Measurements from ENCODE around the gene SLC9A2. TPM values are rescaled to one million over a fixed set of nuclear protein-coding genes. Genes with fewer than 3 reads are reported as not detected.

Gene SLC9A2
- total RNA-seq, 1 donor from 2014 or later = 3.4 TPM

DNA sequence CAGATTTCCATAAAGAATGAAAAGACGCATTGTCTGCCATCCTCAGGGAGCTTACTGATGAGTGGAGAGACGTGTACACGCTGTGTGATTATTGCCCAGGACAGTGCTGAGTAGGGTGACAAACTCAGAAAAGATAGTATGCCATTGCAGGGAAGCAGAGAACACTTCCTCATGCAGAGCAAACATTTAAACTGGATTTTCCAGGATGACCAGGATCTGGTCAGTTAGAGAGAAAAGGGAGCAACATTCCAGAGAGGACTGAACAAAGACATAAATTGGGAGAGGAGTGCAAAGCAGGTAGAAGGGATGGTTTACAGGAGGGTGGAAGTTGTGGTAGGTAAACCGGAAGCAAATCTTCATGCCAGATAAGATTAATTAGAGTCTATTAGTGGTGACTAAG is 2.3 kb downstream of the SLC9A2 start:
- DNase-seq (ENCODE audit: low read depth) = no peak
- no peaks in the 10 kb centered on the region for H3K36me3 ChIP-seq (ENCODE audit: control insufficient read depth, insufficient read depth, low read length)
- TF ChIP-seq, protein P1, sequence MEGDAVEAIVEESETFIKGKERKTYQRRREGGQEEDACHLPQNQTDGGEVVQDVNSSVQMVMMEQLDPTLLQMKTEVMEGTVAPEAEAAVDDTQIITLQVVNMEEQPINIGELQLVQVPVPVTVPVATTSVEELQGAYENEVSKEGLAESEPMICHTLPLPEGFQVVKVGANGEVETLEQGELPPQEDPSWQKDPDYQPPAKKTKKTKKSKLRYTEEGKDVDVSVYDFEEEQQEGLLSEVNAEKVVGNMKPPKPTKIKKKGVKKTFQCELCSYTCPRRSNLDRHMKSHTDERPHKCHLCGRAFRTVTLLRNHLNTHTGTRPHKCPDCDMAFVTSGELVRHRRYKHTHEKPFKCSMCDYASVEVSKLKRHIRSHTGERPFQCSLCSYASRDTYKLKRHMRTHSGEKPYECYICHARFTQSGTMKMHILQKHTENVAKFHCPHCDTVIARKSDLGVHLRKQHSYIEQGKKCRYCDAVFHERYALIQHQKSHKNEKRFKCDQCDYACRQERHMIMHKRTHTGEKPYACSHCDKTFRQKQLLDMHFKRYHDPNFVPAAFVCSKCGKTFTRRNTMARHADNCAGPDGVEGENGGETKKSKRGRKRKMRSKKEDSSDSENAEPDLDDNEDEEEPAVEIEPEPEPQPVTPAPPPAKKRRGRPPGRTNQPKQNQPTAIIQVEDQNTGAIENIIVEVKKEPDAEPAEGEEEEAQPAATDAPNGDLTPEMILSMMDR (IDR thresholded peaks at IDR 0.05; ENCODE audit: insufficient read depth, low read length, poor library complexity, severe bottlenecking) = no peak
- H3K27me3 ChIP-seq (ENCODE audit: control insufficient read depth, insufficient read depth, low read length) = peaks cover 14% of the 10 kb centered on the region
- H3K4me3 ChIP-seq (ENCODE audit: low read depth, low read length) = no peak overlapping the region

DNA sequence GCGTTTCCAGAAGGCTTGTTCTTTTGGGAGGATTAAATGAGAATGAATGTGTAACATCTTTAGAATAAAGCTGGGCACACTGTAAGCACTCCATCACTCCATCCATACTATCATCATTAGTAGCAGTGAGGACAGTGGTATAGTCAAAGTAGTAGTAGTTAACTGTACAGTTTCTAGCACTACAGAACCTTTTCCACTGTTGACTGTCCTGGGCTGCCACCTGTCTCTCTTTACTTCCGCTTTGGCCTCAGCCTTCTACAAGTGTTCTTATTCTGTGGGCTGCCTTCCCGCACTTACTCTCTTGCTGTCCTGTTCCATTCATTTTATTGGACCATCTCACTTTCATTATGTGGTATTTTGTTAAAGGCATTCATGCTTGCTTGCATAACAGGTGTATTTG is 3.3 kb downstream of the SLC9A2 start:
- Histone ChIP-seq H3K36me3 (ENCODE audit: control insufficient read depth, insufficient read depth, low read length) (no peaks in the 10 kb centered on the region), H3K4me3 (ENCODE audit: low read depth, low read length) (no peak overlapping the region), H3K27me3 (ENCODE audit: control insufficient read depth, insufficient read depth, low read length) (peaks cover 14% of the 10 kb centered on the region)
- TF ChIP-seq, protein P1 (IDR thresholded peaks at IDR 0.05; ENCODE audit: insufficient read depth, low read length, poor library complexity, severe bottlenecking) = no peak
- DNase-seq (ENCODE audit: low read depth) = no peak

DNA sequence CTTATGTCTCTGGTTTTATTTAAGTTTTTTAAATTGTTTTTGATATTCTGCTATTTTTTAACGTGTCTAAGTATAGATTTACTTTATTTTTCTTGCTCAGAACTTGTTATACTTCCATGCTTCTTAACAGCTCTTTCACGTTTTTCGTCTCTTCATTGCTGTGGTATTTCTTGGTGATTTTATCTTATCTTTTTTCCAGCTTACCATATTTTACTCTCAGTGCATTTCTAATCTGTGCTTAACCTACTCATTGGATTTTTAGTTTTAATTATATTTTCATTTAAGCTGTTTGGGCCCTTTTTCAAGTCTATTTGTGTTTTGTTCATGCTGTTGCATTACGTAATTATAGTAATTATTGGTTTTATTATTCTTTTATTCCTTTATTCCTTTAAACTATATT is 11.1 kb downstream of the SLC9A2 start:
- TF ChIP-seq, protein P1 (IDR thresholded peaks at IDR 0.05; ENCODE audit: insufficient read depth, low read length, poor library complexity, severe bottlenecking) = no peak

DNA sequence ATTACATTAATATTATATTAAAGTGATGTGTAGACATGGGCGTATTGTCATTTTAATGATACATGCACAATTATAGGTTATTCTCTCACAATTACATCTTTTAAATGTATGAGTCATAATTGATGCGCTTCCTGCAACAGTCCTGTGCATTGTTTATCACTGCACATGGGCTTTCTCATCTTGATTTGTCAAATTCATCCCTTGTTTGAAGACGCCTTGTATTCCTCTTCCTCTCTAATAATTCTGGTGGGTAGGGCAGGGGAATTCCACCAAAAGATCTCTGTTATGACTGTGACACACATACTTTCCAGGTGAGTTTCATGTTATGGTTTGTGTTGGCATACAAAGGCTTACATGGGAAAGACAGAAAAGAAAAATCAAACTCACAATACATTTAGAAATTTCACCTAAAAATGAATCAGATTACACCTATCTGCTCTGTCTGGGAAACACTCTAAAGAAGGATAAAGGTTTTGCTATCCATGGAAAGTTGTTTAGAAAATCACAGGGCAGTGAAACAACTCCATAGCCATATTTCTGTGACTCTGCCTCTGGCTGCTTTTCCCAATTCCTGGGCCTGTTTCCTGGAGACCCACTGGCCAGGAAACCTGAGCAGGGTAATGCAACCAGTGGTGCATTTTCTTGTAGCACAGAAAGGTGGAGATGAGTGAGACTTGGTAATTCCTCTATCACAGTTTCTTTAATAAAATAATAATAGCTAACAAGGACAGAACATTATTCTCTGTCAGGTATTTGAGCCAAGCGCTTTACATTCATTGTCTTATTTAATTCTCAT is 13.2 kb downstream of the SLC9A2 start:
- no peak overlapping the region for H3K4me3 ChIP-seq (ENCODE audit: low read depth, low read length)
- TF ChIP-seq, protein P1 (IDR thresholded peaks at IDR 0.05; ENCODE audit: insufficient read depth, low read length, poor library complexity, severe bottlenecking) = no peak
- DNase-seq (ENCODE audit: low read depth) = no peak
- H3K27me3 ChIP-seq (ENCODE audit: control insufficient read depth, insufficient read depth, low read length) = no peaks in the 10 kb centered on the region
- H3K36me3 ChIP-seq (ENCODE audit: control insufficient read depth, insufficient read depth, low read length) = no peaks in the 10 kb centered on the region

More for the DNA sequence above, 11.1 kb downstream of the SLC9A2 start:
- Histone ChIP-seq H3K36me3 (ENCODE audit: control insufficient read depth, insufficient read depth, low read length) (no peaks in the 10 kb centered on the region), H3K4me3 (ENCODE audit: low read depth, low read length) (no peak overlapping the region), H3K27me3 (ENCODE audit: control insufficient read depth, insufficient read depth, low read length) (no peaks in the 10 kb centered on the region)
- DNase-seq (ENCODE audit: low read depth) = no peak

DNA sequence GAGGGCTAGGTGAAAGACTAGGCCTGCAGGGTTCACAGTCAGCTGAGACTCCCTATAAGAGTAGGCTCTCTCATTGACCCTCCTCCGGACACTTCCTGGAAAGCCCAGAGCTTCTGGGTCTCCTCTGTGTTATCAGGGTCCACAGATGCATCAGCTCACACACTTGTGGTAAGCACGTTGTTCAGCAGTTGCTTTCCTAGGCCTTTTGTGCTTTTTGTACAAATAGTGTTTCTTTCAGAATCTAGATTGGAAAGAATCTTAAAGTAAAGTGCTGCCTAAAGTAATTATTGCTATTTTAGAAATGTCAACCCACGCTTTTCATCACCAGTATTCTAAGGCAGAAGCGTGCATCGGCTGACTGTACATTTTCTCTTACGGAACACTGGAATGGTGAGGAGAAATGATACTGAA is 15.5 kb downstream of the SLC9A2 start:
- Histone ChIP-seq H3K4me3 (ENCODE audit: low read depth, low read length) (no peak overlapping the region), H3K27me3 (ENCODE audit: control insufficient read depth, insufficient read depth, low read length) (no peaks in the 10 kb centered on the region), H3K36me3 (ENCODE audit: control insufficient read depth, insufficient read depth, low read length) (no peaks in the 10 kb centered on the region)
- TF ChIP-seq, protein P1 (IDR thresholded peaks at IDR 0.05; ENCODE audit: insufficient read depth, low read length, poor library complexity, severe bottlenecking) = no peak
- no peak for DNase-seq (ENCODE audit: low read depth)

DNA sequence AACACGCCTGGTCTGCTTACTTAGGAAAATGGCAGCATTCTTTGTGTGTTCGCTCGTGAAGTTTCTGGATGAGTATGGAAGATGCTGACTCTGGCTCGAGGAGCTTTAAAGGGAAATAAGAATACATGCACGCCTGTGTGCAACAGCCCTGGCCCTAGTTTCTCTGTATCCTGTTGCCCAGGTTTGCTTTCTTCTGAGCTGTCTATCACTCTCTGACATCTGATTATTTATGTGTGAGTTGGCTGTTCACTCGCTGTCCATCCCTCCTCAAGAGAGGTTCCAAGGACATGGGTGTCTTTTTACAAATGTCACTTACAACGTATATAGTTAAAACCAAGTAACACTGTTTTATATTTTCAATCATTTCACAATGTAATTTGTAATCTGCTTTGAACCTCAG is 16.0 kb downstream of the SLC9A2 start:
- H3K27me3 ChIP-seq (ENCODE audit: control insufficient read depth, insufficient read depth, low read length) = no peaks in the 10 kb centered on the region
- DNase-seq (ENCODE audit: low read depth) = no peak
- H3K36me3 ChIP-seq (ENCODE audit: control insufficient read depth, insufficient read depth, low read length) = no peaks in the 10 kb centered on the region

More for the DNA sequence above, 16.0 kb downstream of the SLC9A2 start:
- TF ChIP-seq, protein P1 (IDR thresholded peaks at IDR 0.05; ENCODE audit: insufficient read depth, low read length, poor library complexity, severe bottlenecking) = no peak
- no peak overlapping the region for H3K4me3 ChIP-seq (ENCODE audit: low read depth, low read length)

Data from kidney epithelial cell (primary cell).